Brain pericyte (primary cell): ENCODE measurements around the gene CENPU.

Experiments
- DNase-seq: peaks from one replicate; pipeline ENCODE4 v3.0.0-alpha.2; 2012; ENCODE audit warnings: low read depth, low spot score

CENPU gene

DNA sequence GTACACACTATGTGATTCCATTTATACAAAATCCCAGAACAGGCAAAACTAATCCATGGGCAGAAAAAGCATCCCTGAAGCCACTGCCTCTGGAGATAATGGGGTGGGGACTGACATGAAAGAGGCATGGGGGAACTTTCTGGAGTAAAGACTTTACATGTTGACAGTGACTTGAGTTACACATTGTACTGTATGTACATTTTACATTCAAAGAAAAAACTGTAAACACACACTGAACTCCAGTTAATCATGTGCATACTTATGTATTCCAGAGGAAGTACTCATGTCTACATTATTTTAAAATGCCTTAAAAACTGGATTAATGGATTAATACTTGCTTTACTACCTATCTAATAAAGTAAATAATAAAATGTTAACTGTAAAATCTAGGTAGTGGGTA lies 21.6 kb downstream of the CENPU start:
- DNase-seq: no peak

DNA sequence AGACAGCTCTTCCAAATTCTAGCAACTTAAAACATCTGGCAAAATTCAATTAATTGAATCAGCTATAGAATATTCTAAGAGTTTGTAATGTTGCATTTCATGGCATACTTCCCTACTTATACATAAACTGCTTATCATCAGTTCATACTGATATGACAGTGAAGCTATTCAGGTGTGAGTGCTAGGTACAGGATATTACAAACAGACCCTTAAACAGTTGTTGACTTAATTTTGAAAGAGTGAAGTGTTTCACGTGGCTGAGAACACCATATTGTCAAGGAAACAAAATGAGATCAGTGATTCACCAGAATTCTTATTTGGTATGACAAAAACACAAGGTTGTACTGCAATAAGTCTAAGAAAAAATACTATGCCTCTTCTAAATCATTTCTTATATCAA lies 27.4 kb downstream of the CENPU start:
- no peak for DNase-seq

DNA sequence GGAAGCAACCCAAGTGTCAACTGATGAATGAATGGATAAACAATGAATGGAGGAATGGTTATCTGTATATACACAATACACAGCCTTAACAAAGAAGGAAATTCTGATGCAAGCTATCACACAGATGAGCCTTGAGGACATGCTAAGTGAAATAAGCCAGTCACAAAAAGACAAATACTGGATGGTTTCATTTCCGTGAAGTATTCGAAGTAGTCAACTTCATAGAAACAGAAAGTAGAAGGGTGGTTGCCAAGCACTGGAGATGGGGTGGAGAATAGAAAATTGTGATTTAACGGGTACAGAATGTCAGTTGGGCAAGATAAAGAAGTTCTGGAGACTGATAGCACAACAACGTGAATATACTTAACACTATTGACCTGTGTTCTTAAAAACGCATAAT lies 28.2 kb downstream of the CENPU start:
- DNase-seq: no peak

DNA sequence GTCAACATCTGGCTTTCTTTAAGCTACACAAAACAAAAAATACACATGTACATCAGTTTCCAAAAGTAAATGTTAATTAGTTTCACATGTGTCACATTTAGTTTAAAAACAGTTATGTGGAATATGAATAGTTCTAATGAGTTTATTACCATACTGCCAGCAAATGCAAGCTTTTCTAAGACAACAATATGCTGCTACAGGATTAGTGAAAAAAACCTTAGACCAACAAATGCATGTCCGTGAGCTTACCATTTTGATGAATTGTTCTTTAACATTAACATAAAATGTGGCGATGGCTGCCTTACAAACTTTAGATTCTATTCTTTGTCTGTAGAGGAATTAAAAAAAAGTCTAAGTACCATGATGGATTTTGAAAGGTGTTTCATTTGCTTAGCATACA lies 31.8 kb downstream of the CENPU start:
- DNase-seq: no peak

DNA sequence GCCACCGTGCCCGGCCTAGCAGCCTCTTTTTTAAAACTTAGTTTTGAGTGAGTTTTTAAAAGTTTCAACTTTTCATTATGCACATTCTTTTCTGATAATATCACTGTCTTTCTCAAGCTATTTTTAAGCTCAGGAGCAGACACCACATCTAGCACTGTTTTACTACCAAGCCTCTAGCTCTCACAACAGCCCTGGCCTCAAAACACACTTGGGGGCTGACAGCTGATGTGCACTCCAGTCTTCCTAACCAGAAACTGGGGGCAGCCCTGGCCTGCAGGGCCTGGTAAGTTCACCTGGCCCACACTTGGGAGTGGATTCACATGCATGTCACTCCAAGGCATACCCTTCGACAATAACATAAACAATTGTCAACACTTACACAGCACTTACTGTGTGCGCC lies 34.0 kb downstream of the CENPU start:
- no peak for DNase-seq

DNA sequence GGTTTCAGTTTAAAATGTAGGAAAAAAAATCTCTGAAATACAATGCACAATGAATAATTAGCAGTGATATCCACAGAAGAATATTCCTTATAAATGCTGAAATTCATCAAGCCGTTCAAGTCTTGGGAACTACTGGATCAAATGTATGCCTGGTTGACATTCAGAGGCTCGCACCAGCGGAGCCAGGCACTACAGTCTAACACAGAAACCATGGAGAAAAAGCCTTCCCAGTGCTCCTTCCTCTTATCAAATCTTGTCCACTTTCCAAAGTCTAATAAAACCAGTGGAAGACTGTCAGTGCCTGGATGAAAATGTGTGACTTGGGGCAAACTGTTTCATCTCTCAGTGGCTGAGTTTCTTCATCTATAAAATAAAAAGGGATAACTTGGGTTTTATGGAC lies 35.9 kb downstream of the CENPU start:
- no peak for DNase-seq

DNA sequence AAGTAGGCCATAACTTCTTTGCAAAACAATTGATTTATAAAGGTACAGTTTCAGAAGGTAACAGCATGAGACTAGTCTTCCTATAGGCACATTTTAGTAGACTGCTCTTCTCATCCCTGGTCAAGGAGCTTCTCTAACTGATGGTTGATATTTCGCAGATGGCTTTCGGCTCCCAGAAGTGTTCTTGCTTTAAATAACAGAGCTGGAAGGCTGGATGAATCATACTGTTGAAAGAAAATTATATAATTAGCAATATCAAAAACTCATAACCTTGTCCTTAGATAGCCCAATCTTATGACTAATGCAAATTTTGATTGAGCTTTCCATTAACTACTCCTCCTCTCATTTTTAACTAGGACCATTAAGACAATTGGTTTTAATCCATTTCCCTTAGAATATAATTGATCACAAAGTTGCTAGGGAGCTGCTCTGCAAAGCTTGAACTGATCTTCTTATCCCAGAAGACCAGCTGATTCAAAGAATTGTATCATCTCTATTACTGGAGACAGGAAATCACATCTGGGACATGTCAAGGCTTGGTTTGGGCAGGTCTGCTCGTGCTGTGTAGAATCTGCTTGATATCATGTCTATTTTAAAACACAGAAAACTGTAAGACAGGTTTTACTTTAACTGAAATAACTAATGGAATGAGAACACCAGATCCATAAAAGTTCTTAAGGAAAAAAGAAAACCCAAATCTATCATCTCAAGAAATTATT lies 38.6 kb downstream of the CENPU start:
- DNase-seq: no peak

DNA sequence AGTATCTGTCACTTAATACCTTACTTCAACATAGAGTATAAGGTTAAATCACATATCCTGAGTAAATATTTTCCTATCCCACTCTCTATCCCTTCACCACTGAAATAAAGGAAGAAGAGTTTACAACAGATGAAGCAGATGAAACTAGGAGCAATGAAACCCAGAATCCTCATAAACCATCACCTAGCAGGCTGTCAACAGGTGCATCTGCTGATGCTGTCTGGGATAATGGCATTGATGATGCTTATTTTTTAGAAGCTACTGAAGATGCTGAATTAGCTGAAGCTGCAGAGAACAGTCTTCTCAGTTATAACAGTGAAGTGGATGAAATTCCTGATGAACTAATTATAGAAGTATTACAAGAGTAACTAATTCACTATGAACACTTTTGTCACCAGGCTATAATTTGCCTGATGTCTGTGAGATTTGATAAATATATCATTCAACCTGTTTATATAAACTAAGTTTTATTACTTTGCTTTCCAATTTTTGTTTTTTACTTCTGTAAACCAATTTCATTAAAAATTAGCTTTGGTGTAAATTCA lies 39.4 kb downstream of the CENPU start:
- DNase-seq: no peak

DNA sequence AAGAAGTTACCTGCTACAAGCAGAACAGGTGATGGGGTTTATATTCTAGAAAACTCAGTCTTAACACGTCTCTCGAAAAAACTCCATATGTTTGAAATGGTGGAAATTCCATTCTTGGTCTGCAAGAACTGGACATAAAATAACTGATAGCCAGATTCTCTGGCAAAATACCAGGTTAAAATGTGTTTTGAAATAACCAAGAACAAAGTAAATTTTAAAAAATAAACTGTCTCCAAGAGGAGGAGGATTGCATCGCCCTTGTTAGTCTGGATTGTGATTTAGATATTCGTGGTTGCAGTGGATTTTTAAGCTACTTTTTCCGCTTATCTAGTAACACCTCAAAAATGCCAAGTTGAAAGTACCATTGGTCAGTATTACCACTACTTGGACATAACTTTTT lies 40.8 kb downstream of the CENPU start:
- DNase-seq: no peak

DNA sequence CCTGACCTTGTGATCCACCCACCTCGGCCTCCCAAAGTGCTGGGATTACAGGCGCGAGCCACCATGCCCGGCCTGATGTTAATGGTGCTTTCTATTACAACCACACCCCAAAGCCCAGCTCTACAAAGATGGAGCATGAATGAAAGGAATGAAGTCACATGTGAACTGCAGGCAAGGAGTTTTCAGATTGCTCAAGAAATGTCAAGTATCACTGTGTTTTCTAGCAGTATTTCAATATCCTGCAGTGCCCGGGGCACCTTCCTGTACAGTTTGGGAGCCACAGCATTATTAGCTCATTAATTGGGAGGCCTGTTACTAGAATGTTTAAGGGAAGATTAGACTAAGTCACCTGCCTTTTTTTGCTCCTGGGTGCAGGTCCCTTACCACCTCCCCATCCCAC lies 44.2 kb downstream of the CENPU start:
- DNase-seq: no peak

DNA sequence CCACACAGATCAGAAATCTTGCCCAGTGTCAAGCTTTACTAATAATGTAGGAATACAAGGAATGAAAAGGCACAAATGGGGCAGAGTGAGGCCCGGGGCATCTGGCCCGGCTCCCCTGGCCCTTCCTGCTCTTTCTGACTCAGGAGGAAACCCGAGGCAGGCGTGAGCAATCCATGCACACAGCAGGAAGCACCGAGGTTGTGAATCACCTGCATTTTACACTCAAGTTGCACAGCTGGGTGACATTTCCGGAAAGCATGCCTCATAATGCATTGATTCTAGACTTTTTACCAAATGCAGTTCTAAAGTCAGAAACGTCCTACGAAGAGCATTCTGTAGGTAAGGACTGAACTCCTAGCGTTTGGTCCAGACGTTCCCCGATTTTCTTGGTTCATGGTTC lies 45.4 kb downstream of the CENPU start:
- DNase-seq: peak; percentile 24

DNA sequence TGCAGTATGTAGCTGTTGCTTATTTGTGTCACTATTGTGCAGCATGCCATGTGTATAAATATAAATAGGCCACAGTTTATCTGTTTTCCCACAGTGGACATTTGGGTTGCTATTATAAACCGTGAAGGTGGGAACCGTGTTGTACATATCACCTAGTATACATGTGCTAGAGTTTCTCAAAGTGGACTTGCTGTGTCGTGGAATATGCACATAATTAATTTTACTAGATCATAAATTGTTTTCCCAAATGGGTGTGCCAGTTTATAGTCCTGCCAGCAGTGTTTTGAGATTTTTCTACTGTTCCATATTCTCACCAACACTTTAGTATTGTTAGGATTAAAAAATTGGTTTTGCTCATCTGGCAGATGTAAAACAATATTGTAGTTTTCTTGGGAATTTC lies 45.9 kb downstream of the CENPU start:
- DNase-seq: no peak

DNA sequence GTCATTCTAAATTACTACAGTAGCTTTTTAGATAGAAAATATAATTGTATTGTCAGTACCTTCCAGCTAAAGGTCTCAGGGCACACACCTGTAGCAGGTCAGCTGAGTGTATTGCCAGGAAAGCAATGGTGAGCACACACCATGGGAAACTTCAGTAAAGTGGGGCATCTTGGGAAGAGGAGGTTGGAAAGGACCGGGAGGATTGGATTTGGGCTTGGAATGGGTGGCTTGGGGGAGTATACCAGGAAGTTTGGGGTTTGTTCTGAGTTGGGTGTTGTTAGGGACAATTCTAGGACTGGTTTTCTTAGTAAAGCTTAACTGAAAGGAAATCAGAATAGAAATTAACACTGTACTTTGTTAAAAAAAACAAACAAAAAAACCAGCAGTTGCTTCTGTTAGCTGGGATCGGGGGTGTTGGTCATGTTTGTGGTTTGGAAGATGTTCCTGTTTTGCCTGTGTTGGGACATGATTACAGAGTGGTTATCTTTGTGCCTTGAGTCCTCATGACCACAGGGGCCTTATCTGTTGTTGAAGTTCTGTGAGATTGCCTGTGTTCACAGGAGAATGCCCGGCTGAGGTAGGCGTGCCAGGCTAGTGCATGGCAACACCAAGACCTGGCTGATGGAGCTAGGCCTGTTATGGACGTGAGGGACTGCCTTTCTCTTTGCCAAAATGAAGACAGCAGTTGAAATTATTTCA lies 49.3 kb downstream of the CENPU start:
- no peak for DNase-seq

DNA sequence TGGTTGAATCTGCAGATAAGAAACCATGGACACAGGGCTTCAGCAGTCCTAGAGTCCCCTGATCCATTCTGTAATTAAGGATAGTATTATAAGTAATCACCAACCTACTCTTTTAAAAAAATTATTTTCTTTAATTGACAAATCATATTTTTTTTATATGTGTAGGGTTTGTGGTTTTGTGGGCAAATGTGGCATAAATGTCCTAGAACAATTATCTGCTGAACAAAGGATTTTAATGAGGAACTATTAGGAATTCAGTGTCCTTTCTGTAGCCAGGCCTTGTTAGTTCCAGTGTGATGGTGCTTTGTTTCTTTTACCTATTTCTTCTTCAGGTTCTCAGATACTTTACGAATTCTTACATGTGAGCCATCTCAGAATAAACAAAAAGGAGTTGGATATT lies 52.0 kb downstream of the CENPU start:
- DNase-seq: no peak

DNA sequence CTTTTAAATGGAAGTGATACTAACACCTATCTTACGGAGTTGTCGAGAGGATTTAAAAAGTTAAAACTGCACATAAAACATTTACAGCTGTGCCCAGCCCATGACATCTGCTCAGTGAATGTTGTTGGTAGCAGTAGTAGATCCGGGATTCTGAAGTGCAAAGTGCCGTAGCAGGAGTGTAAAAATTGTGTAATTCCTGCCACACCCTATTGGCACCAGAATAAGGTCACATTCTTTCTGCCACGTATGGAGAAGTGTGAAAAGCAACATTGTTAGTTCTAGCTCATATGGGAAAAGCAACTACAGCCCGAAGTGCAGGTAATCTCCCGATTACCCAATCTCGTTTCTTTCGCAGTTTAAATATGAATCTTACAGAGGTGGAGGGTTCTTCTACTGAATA lies 53.2 kb downstream of the CENPU start:
- no peak for DNase-seq

DNA sequence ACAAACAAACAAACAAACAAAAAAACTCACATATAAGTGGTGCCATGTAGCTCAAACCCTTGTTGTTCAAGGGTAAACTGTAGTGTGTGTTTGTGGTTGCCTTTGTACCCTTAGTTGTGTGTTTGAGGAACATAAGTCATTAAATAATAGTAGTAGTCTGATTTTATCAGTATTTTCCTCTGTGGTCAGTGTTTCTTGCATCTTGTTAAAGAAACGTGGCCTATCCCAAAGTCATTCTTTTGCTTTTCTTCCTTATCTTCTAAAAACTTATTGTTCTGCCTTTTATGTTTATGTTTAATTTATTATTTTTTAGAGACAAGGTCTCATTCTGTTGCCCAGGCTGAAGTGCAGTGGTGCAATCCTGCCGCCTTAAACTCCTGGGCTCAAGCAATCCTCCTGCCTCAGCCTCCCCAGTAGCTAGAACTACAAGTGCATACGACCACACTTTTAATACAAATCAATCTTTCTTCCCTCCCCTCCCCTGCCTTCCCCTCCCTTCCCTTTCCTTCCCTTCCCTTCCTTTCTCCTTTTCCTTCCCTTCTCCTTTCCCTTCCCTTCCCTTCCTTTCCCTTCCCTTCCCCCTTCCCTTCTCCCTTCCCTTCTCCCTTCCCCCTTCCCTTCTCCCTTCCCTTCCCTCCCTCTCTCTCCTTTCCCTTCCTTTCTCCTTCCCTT lies 57.9 kb downstream of the CENPU start:
- no peak for DNase-seq

DNA sequence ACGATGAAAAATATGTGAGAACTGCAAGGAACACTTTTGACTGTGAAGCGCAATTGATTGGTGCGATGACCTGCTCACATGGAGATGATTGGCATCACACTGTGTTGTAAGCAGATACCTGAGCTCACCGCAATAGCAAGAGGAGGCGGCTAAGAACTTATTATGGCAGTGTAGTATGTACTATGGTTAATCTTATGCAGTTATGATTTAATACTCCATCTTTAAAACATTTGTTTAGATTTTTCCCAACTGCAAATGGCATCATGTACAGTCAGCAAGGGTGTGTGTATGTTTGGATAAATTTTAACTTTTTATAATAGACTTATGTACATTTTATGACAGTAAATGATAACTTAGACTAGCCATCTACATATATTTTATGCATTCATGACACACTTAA lies 58.9 kb downstream of the CENPU start:
- DNase-seq: no peak

DNA sequence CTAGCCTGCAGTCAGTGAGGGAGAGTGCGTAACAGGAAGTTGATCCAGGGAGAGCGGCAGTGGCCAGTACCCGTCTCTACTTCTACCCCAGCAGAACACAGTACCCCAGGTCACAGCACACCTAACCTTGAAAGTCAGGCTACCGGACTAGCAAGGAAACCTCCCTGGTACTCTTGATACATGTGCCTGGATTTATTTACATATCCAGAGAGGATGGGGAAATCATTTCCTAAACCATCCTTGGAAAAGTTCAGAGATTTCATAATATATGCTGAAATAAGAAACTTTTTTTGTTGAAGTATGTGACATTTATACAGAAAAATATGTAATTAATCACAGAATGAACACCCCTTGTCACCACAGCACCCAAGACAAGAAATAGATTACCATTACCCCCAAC lies 59.9 kb downstream of the CENPU start:
- DNase-seq: no peak

DNA sequence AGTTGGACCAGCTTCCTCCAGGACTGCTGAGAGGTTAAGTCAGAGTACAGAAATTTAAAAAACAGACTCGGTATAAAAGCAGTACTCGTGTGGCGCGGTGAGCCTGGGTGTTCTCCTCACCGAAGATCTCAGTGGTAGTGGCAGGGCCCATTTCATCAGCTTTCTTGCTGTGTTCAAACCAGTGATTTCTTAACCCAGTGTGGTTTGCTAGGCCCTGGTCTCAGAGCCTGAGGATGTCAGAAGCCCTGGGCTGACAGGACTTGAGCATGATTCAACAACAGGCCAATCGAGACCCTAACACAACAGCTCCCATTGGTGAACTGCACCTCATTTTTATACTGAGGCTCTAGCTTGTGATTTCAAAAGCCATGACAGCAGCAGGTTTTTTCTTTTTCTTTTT lies 61.2 kb downstream of the CENPU start:
- DNase-seq: no peak

DNA sequence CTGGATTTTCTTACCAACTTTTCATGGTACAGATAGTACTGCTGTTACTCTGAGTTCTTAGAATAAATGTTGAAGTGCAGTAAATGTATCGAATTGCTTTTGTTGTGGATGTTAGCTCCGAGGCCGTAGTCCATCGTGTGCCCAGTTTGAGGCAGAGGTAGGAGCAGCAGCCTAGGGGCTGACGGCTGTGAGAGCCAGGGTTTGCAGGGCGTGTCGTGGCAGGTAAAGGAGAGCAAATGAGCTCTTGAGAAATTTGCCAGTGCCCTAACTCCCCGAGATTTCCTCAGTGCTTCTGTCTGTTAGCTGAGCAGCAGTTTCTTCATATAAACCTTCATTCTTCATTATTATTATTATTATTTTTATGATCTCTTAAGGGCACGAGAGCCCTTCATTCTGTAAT lies 62.8 kb downstream of the CENPU start:
- DNase-seq: no peak

DNA sequence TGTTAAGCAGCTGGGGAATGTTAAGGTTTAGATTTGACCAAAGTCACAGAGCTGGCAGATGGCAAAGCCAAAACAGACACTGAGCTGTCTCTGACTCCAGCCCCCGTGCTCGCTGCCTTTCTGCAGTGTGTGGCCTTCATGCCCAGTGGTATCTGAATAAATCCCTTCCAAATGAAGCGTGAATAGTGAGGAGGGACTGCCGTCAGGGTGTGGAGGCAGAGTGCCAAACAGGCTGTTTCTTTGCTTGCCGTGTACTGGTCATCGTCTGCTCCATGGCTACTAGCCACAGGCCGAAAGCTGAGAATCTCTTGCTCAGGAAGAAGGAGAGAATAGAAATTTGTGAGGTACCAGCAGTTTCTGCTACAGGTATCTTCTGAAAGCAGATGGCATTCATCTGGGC lies 64.6 kb downstream of the CENPU start:
- no peak for DNase-seq

DNA sequence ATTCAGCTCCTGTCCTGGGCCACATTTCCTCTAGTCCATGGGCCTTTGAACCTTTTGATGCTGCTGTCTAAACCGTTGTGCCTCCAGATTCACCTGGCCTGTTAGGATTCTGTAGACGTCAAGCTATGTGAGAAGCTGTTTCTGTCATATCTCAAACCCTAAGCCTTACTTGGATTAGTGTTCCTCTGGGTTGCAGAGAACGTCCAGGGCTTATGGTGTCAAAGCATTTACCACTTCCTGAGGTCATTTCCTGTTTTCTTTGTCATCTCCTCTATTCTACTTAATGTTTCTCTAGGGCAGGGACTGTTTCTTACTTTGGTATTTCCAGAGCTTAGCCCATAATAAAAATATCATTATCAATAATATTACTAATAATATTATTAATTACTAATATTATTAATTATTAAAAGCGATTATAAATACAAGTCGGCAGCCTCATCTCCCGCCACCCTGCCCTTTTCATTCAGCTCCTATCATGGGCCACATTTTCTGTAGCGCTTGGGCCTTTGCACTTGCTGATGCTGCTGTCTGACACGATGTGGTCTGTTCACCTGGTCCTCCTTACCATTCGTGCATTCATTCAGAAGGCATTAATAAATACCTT lies 65.3 kb downstream of the CENPU start:
- DNase-seq: no peak
